Keratinocyte (primary cell): ENCODE results near the gene C10orf67. TPM values are rescaled to one million over a fixed set of nuclear protein-coding genes. Genes with fewer than 3 reads are reported as not detected.

Source experiments
- DNase-seq: peaks from one replicate; pipeline ENCODE4 v3.0.0-alpha.2; 2011; ENCODE audit warnings: low read depth, missing footprints, low spot score
- FAIRE-seq: peaks from 2 replicates; lab custom pipeline; 2011; peaks lifted over from hg19 to GRCh38; lab: Jason Lieb, UNC
- H2AFZ ChIP-seq: 2 replicates; pipeline ENCODE4 v1.6.0; 2012; ENCODE audit warnings: low read length, control low read depth, inconsistent platforms; ENCODE audit not compliant: control insufficient read depth
- H3K27ac ChIP-seq: 2 replicates; pipeline ENCODE4 v1.5.1; 2011; ENCODE audit warnings: low read length; ENCODE audit not compliant: control insufficient read depth, insufficient read depth
- H3K27me3 ChIP-seq: 3 replicates; pipeline ENCODE4 v1.6.0; 2011; ENCODE audit warnings: low read length; ENCODE audit not compliant: control insufficient read depth, insufficient read depth; ENCODE audit errors: extremely low read depth
- H3K36me3 ChIP-seq, 2 experiments: 2 replicates in 1 of 2; 3 replicates in 1 of 2; pipeline ENCODE4 v1.5.1; 2011; ENCODE audit warnings: low read length in 2 of 2, mild to moderate bottlenecking in 1 of 2; ENCODE audit not compliant: control insufficient read depth in 2 of 2, insufficient read depth in 2 of 2; ENCODE audit errors: extremely low read depth in 1 of 2
- H3K4me1 ChIP-seq: 3 replicates; pipeline ENCODE4 v1.5.1; 2011; ENCODE audit warnings: low read length; ENCODE audit not compliant: control insufficient read depth, insufficient read depth; ENCODE audit errors: extremely low read depth
- H3K4me2 ChIP-seq: 3 replicates; pipeline ENCODE4 v1.6.0; 2011; ENCODE audit warnings: low read depth, low read length; ENCODE audit not compliant: control insufficient read depth, insufficient read depth; ENCODE audit errors: extremely low read depth
- H3K4me3 ChIP-seq, 3 experiments: fragments of 200-600 bp in 1 of 3; sonication (generic) in 1 of 3; 2 replicates in 2 of 3; 3 replicates in 1 of 3; pipeline ENCODE4 v1.5.1; 2011 to 2016; ENCODE audit warnings: low read length in 3 of 3, mild to moderate bottlenecking in 3 of 3, control low read depth in 2 of 3, inconsistent platforms in 1 of 3, low read depth in 1 of 3, mixed read lengths in 1 of 3, mixed run types in 1 of 3, moderate library complexity in 1 of 3; ENCODE audit not compliant: control insufficient read depth in 2 of 3, insufficient read depth in 2 of 3; ENCODE audit errors: extremely low read depth in 1 of 3
- H3K79me2 ChIP-seq: 2 replicates; pipeline ENCODE4 v1.6.0; 2012; ENCODE audit warnings: low read length; ENCODE audit not compliant: control insufficient read depth, insufficient read depth
- H3K9ac ChIP-seq: 3 replicates; pipeline ENCODE4 v1.6.0; 2011; ENCODE audit warnings: low read length; ENCODE audit not compliant: control insufficient read depth, insufficient read depth; ENCODE audit errors: extremely low read depth
- H3K9me1 ChIP-seq: 3 replicates; pipeline ENCODE4 v1.6.0; 2011; ENCODE audit warnings: low read length; ENCODE audit not compliant: control insufficient read depth, insufficient read depth; ENCODE audit errors: extremely low read depth
- H3K9me3 ChIP-seq: 2 replicates; pipeline ENCODE4 v1.5.1; 2012; ENCODE audit warnings: low read depth, low read length; ENCODE audit not compliant: control insufficient read depth
- H4K20me1 ChIP-seq: 3 replicates; pipeline ENCODE4 v1.6.0; 2011; ENCODE audit warnings: low read length; ENCODE audit not compliant: control insufficient read depth, insufficient read depth; ENCODE audit errors: extremely low read depth
- EZH2 ChIP-seq: IDR thresholded peaks from one replicate; pipeline ENCODE4 v1.6.1; 2012; ENCODE audit warnings: inconsistent platforms, mild to moderate bottlenecking, low read length, moderate library complexity
- dilution Hi-C: fragments of 300-500 bp; cut with MboI; formaldehyde crosslinking; loops from one replicate; pipeline ENCODE4 v1.7.0; 2020; ENCODE audit warnings: low sequenced_read_pairs; ENCODE audit not compliant: extremely low pct_ligation_motif_present
- polyA plus RNA-seq, 5 experiments: library from polyadenylated mRNA; depleted of rRNA in 3 of 5; stranded (reverse) in 3 of 5; stranded (forward) in 1 of 5; unstranded in 1 of 5; fragments of >200 nt; gene quantifications; 1 replicate in 1 of 5; 2 replicates in 3 of 5; 3 replicates in 1 of 5; pipeline versions ENCODE4 v1.2.1 to v1.2.3, GENCODE V29; 2011 to 2012; ENCODE audit warnings: missing spikeins in 2 of 5, low read depth in 1 of 5, low replicate concordance in 1 of 5
- TF ChIP-seq, protein P1 (sequence below), 3 experiments: IDR thresholded peaks in 1 of 3; conservative IDR thresholded peaks in 1 of 3; optimal IDR thresholded peaks in 1 of 3; 2 replicates in 2 of 3; 3 replicates in 1 of 3; pipeline versions ENCODE3 to v1.5.1; 2011; ENCODE audit warnings: low read length in 3 of 3, mild to moderate bottlenecking in 3 of 3, moderate library complexity in 2 of 3, control low read depth in 1 of 3, inconsistent platforms in 1 of 3; ENCODE audit not compliant: insufficient read depth in 2 of 3; ENCODE audit errors: extremely low read depth in 1 of 3

Gene C10orf67
- polyA plus RNA-seq, 1 donor (not counting 4 experiments of a cell fraction or from before 2014, with no cell fraction given): 0.26 TPM

GRCh38 chr10:23325132-23325531, 19.5 kb downstream of the C10orf67 start:
- H3K4me1 ChIP-seq: no peaks in the 10 kb centered on the region
- no peak overlapping the region for H3K4me3 ChIP-seq
- H3K9me3 ChIP-seq: no peaks in the 10 kb centered on the region
- no peak overlapping the region for H3K27ac ChIP-seq
- no peak overlapping the region for H3K9ac ChIP-seq
- FAIRE-seq (no peak), DNase-seq (no peak)
- H3K4me2 ChIP-seq: no peak overlapping the region
- no peaks in the 10 kb centered on the region for H3K9me1 ChIP-seq
- dilution Hi-C loops: no loop called here
- no peaks in the 10 kb centered on the region for H3K36me3 ChIP-seq
- H3K79me2 ChIP-seq: no peaks in the 10 kb centered on the region
- no peak overlapping the region for H2AFZ ChIP-seq
- no peak for TF ChIP-seq EZH2
- TF ChIP-seq, protein P1, sequence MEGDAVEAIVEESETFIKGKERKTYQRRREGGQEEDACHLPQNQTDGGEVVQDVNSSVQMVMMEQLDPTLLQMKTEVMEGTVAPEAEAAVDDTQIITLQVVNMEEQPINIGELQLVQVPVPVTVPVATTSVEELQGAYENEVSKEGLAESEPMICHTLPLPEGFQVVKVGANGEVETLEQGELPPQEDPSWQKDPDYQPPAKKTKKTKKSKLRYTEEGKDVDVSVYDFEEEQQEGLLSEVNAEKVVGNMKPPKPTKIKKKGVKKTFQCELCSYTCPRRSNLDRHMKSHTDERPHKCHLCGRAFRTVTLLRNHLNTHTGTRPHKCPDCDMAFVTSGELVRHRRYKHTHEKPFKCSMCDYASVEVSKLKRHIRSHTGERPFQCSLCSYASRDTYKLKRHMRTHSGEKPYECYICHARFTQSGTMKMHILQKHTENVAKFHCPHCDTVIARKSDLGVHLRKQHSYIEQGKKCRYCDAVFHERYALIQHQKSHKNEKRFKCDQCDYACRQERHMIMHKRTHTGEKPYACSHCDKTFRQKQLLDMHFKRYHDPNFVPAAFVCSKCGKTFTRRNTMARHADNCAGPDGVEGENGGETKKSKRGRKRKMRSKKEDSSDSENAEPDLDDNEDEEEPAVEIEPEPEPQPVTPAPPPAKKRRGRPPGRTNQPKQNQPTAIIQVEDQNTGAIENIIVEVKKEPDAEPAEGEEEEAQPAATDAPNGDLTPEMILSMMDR (optimal IDR thresholded peaks at IDR 0.05 in 1 of 3, IDR thresholded peaks at IDR 0.05 in 1 of 3, conservative IDR thresholded peaks at IDR 0.05 in 1 of 3; ENCODE audit: extremely low read depth in 1 of 3, insufficient read depth in 2 of 3, low read length in 3 of 3): peak in 2 of 3 experiments; percentile 23 to 27
- no peaks in the 10 kb centered on the region for H4K20me1 ChIP-seq
- H3K27me3 ChIP-seq: no peaks in the 10 kb centered on the region

- no peak for FAIRE-seq
- Histone ChIP-seq H3K27ac (no peak overlapping the region), H2AFZ (no peak overlapping the region), H3K9me3 (no peaks in the 10 kb centered on the region), H3K4me3 (no peak overlapping the region), H3K27me3 (no peaks in the 10 kb centered on the region), H3K9me1 (no peaks in the 10 kb centered on the region), H3K36me3 (no peaks in the 10 kb centered on the region), H3K79me2 (no peaks in the 10 kb centered on the region), H3K4me1 (no peaks in the 10 kb centered on the region), H3K4me2 (no peak overlapping the region), H3K9ac (no peak overlapping the region), H4K20me1 (no peaks in the 10 kb centered on the region)
- no peak for DNase-seq
- dilution Hi-C loops: loop anchor here (25.0 kb wide), 1 partner anchor 213 kb away; no protein-coding TSS in a partner anchor
- TF ChIP-seq, protein P1 (optimal IDR thresholded peaks at IDR 0.05 in 1 of 3, IDR thresholded peaks at IDR 0.05 in 1 of 3, conservative IDR thresholded peaks at IDR 0.05 in 1 of 3; ENCODE audit: extremely low read depth in 1 of 3, insufficient read depth in 2 of 3, low read length in 3 of 3): no peak
- TF ChIP-seq EZH2: no peak
These were observed 20.2 kb downstream of the C10orf67 start for GRCh38 chr10:23324351-23324750.
